GM13976 (cell line): ENCODE measurements around the gene NAXD.
A peak's percentile ranks its signal among the peaks of the same experiment; 100 is the strongest.

ENCODE experiments used
- DNase-seq: peaks from one replicate; pipeline ENCODE4 v3.0.0; 2012; ENCODE audit warnings: low spot score
- CTCF ChIP-seq: IDR thresholded peaks from 2 replicates; pipeline ENCODE4 v1.5.1; 2012; ENCODE audit warnings: borderline replicate concordance, mild to moderate bottlenecking; ENCODE audit not compliant: insufficient read depth; ENCODE audit errors: extremely low read depth, missing control alignments, control extremely low read depth
- in situ Hi-C: fragments of 300-500 bp; cut with MboI; formaldehyde crosslinking; loops from one replicate; pipeline ENCODE4 v1.12.0; 2022; ENCODE audit warnings: low sequenced_read_pairs, mixed read lengths, inconsistent platforms; ENCODE audit not compliant: unreplicated experiment

NAXD gene

GRCh38 chr13:110681868-110682550 is 66.7 kb downstream of the NAXD start:
- no peak for DNase-seq
- in situ Hi-C loops: no loop called here
- no peak for TF ChIP-seq CTCF

GRCh38 chr13:110682746-110683145 is 67.4 kb downstream of the NAXD start:
- TF ChIP-seq CTCF: no peak
- in situ Hi-C loops: no loop called here
- no peak for DNase-seq

- DNase-seq: no peak
- peak; percentile 41 for TF ChIP-seq CTCF
- in situ Hi-C loops: no loop called here
Measured at GRCh38 chr13:110683203-110683883, 68.0 kb downstream of the NAXD start.

DNA sequence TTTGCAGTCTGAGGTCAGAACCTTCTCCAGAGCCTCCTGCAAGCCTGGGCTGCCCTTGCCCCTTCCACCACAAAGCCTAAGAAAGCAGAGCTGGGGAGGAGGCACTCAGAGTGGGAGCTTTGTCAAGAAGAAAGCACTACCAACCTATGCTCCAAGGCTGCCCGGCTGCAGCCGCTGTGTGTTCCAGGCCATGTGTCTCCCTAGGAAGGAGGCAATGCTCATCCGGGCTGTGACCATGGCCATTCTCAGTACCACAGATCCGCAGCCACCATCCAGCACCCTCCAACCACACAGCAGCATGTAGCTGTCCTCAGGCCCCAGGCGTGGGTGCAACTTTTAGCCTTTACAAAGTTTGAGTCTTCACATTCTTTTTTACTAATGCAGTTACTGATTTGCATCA is 68.6 kb downstream of the NAXD start:
- in situ Hi-C loops: no loop called here
- DNase-seq: no peak
- TF ChIP-seq CTCF: no peak

- no peak for TF ChIP-seq CTCF
- in situ Hi-C loops: no loop called here
- no peak for DNase-seq
Measured at GRCh38 chr13:110684388-110685056, 69.2 kb downstream of the NAXD start.

- no peak for DNase-seq
- in situ Hi-C loops: no loop called here
Measured at GRCh38 chr13:110685305-110686020, 70.1 kb downstream of the NAXD start.

More at GRCh38 chr13:110685305-110686020, 70.1 kb downstream of the NAXD start:
- no peak for TF ChIP-seq CTCF
